Keratinocyte (primary cell): ENCODE data around the gene BRD7. TPM values are rescaled to one million over a fixed set of nuclear protein-coding genes. Genes with fewer than 3 reads are reported as not detected.

Experiments used
- DNase-seq: peaks from one replicate; pipeline ENCODE4 v3.0.0-alpha.2; 2011; ENCODE audit warnings: low read depth, missing footprints, low spot score
- FAIRE-seq: peaks from 2 replicates; lab custom pipeline; 2011; peaks lifted over from hg19 to GRCh38; lab: Jason Lieb, UNC
- H2AFZ ChIP-seq: 2 replicates; pipeline ENCODE4 v1.6.0; 2012; ENCODE audit warnings: low read length, control low read depth, inconsistent platforms; ENCODE audit not compliant: control insufficient read depth
- H3K27ac ChIP-seq: 2 replicates; pipeline ENCODE4 v1.5.1; 2011; ENCODE audit warnings: low read length; ENCODE audit not compliant: control insufficient read depth, insufficient read depth
- H3K27me3 ChIP-seq: 3 replicates; pipeline ENCODE4 v1.6.0; 2011; ENCODE audit warnings: low read length; ENCODE audit not compliant: control insufficient read depth, insufficient read depth; ENCODE audit errors: extremely low read depth
- H3K36me3 ChIP-seq, 2 experiments: 2 replicates in 1 of 2; 3 replicates in 1 of 2; pipeline ENCODE4 v1.5.1; 2011; ENCODE audit warnings: low read length in 2 of 2, mild to moderate bottlenecking in 1 of 2; ENCODE audit not compliant: control insufficient read depth in 2 of 2, insufficient read depth in 2 of 2; ENCODE audit errors: extremely low read depth in 1 of 2
- H3K4me1 ChIP-seq: 3 replicates; pipeline ENCODE4 v1.5.1; 2011; ENCODE audit warnings: low read length; ENCODE audit not compliant: control insufficient read depth, insufficient read depth; ENCODE audit errors: extremely low read depth
- H3K4me2 ChIP-seq: 3 replicates; pipeline ENCODE4 v1.6.0; 2011; ENCODE audit warnings: low read depth, low read length; ENCODE audit not compliant: control insufficient read depth, insufficient read depth; ENCODE audit errors: extremely low read depth
- H3K4me3 ChIP-seq, 3 experiments: fragments of 200-600 bp in 1 of 3; sonication (generic) in 1 of 3; 2 replicates in 2 of 3; 3 replicates in 1 of 3; pipeline ENCODE4 v1.5.1; 2011 to 2016; ENCODE audit warnings: low read length in 3 of 3, mild to moderate bottlenecking in 3 of 3, control low read depth in 2 of 3, inconsistent platforms in 1 of 3, low read depth in 1 of 3, mixed read lengths in 1 of 3, mixed run types in 1 of 3, moderate library complexity in 1 of 3; ENCODE audit not compliant: control insufficient read depth in 2 of 3, insufficient read depth in 2 of 3; ENCODE audit errors: extremely low read depth in 1 of 3
- H3K79me2 ChIP-seq: 2 replicates; pipeline ENCODE4 v1.6.0; 2012; ENCODE audit warnings: low read length; ENCODE audit not compliant: control insufficient read depth, insufficient read depth
- H3K9ac ChIP-seq: 3 replicates; pipeline ENCODE4 v1.6.0; 2011; ENCODE audit warnings: low read length; ENCODE audit not compliant: control insufficient read depth, insufficient read depth; ENCODE audit errors: extremely low read depth
- H3K9me1 ChIP-seq: 3 replicates; pipeline ENCODE4 v1.6.0; 2011; ENCODE audit warnings: low read length; ENCODE audit not compliant: control insufficient read depth, insufficient read depth; ENCODE audit errors: extremely low read depth
- H3K9me3 ChIP-seq: 2 replicates; pipeline ENCODE4 v1.5.1; 2012; ENCODE audit warnings: low read depth, low read length; ENCODE audit not compliant: control insufficient read depth
- H4K20me1 ChIP-seq: 3 replicates; pipeline ENCODE4 v1.6.0; 2011; ENCODE audit warnings: low read length; ENCODE audit not compliant: control insufficient read depth, insufficient read depth; ENCODE audit errors: extremely low read depth
- EZH2 ChIP-seq: IDR thresholded peaks from one replicate; pipeline ENCODE4 v1.6.1; 2012; ENCODE audit warnings: inconsistent platforms, mild to moderate bottlenecking, low read length, moderate library complexity
- dilution Hi-C: fragments of 300-500 bp; cut with MboI; formaldehyde crosslinking; loops from one replicate; pipeline ENCODE4 v1.7.0; 2020; ENCODE audit warnings: low sequenced_read_pairs; ENCODE audit not compliant: extremely low pct_ligation_motif_present
- polyA plus RNA-seq, 5 experiments: library from polyadenylated mRNA; depleted of rRNA in 3 of 5; stranded (reverse) in 3 of 5; stranded (forward) in 1 of 5; unstranded in 1 of 5; fragments of >200 nt; gene quantifications; 1 replicate in 1 of 5; 2 replicates in 3 of 5; 3 replicates in 1 of 5; pipeline versions ENCODE4 v1.2.1 to v1.2.3, GENCODE V29; 2011 to 2012; ENCODE audit warnings: missing spikeins in 2 of 5, low read depth in 1 of 5, low replicate concordance in 1 of 5
- TF ChIP-seq, protein P1 (sequence below), 3 experiments: IDR thresholded peaks in 1 of 3; conservative IDR thresholded peaks in 1 of 3; optimal IDR thresholded peaks in 1 of 3; 2 replicates in 2 of 3; 3 replicates in 1 of 3; pipeline versions ENCODE3 to v1.5.1; 2011; ENCODE audit warnings: low read length in 3 of 3, mild to moderate bottlenecking in 3 of 3, moderate library complexity in 2 of 3, control low read depth in 1 of 3, inconsistent platforms in 1 of 3; ENCODE audit not compliant: insufficient read depth in 2 of 3; ENCODE audit errors: extremely low read depth in 1 of 3

The BRD7 gene
- polyA plus RNA-seq, 1 donor (not counting 4 experiments of a cell fraction or from before 2014, with no cell fraction given): 66.6 TPM

GRCh38 chr16:50288920-50289319 is 79.9 kb downstream of the BRD7 start:
- Histone ChIP-seq H3K4me1 (no peaks in the 10 kb centered on the region), H3K9ac (no peak overlapping the region), H3K9me3 (no peaks in the 10 kb centered on the region), H4K20me1 (no peaks in the 10 kb centered on the region), H3K4me2 (no peak overlapping the region), H3K36me3 (peaks cover 0 to 11% of the 10 kb centered on the region in 2 experiments), H3K27me3 (no peaks in the 10 kb centered on the region), H3K4me3 (no peak overlapping the region), H3K79me2 (no peaks in the 10 kb centered on the region), H3K9me1 (no peaks in the 10 kb centered on the region), H3K27ac (no peak overlapping the region), H2AFZ (no peak overlapping the region)
- no peak for DNase-seq
- dilution Hi-C loops: no loop called here
- TF ChIP-seq EZH2: no peak
- TF ChIP-seq, protein P1, sequence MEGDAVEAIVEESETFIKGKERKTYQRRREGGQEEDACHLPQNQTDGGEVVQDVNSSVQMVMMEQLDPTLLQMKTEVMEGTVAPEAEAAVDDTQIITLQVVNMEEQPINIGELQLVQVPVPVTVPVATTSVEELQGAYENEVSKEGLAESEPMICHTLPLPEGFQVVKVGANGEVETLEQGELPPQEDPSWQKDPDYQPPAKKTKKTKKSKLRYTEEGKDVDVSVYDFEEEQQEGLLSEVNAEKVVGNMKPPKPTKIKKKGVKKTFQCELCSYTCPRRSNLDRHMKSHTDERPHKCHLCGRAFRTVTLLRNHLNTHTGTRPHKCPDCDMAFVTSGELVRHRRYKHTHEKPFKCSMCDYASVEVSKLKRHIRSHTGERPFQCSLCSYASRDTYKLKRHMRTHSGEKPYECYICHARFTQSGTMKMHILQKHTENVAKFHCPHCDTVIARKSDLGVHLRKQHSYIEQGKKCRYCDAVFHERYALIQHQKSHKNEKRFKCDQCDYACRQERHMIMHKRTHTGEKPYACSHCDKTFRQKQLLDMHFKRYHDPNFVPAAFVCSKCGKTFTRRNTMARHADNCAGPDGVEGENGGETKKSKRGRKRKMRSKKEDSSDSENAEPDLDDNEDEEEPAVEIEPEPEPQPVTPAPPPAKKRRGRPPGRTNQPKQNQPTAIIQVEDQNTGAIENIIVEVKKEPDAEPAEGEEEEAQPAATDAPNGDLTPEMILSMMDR (optimal IDR thresholded peaks at IDR 0.05 in 1 of 3, IDR thresholded peaks at IDR 0.05 in 1 of 3, conservative IDR thresholded peaks at IDR 0.05 in 1 of 3; ENCODE audit: extremely low read depth in 1 of 3, insufficient read depth in 2 of 3, low read length in 3 of 3): no peak
- FAIRE-seq: no peak

DNA sequence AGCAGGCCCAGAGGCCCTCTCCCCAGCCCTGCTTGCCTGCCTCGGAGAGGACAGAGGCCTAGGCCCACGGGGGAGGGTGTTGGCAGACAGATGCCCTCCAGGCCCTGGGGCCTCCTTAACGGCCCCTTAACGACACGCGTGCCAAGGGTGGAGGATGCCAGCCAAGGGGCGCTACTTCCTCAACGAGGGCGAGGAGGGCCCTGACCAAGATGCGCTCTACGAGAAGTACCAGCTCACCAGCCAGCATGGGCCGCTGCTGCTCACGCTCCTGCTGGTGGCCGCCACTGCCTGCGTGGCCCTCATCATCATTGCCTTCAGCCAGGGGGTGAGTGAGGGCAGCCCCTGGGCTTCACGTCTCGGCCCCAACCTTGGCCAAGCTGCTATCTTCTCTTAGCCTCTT is 80.8 kb downstream of the BRD7 start:
- H3K9me1 ChIP-seq: no peaks in the 10 kb centered on the region
- no peak for DNase-seq
- FAIRE-seq: no peak
- H3K9me3 ChIP-seq: no peaks in the 10 kb centered on the region
- H2AFZ ChIP-seq: no peak overlapping the region
- no peak overlapping the region for H3K4me3 ChIP-seq
- no peak for TF ChIP-seq EZH2
- TF ChIP-seq, protein P1 (optimal IDR thresholded peaks at IDR 0.05 in 1 of 3, IDR thresholded peaks at IDR 0.05 in 1 of 3, conservative IDR thresholded peaks at IDR 0.05 in 1 of 3; ENCODE audit: extremely low read depth in 1 of 3, insufficient read depth in 2 of 3, low read length in 3 of 3): no peak
- no peak overlapping the region for H3K4me2 ChIP-seq
- no peaks in the 10 kb centered on the region for H3K27me3 ChIP-seq
- dilution Hi-C loops: no loop called here
- no peaks in the 10 kb centered on the region for H3K79me2 ChIP-seq
- H3K4me1 ChIP-seq: no peaks in the 10 kb centered on the region
- H3K27ac ChIP-seq: no peak overlapping the region
- peaks cover 0 to 10% of the 10 kb centered on the region in 2 experiments for H3K36me3 ChIP-seq
- no peaks in the 10 kb centered on the region for H4K20me1 ChIP-seq
- no peak overlapping the region for H3K9ac ChIP-seq
